H9 (cell line): ENCODE results near the gene ITM2B. TPM values are rescaled to one million over a fixed set of nuclear protein-coding genes. Genes with fewer than 3 reads are reported as not detected.

ENCODE experiments used
- DNase-seq: peaks from one replicate; pipeline ENCODE4 v3.0.0-alpha.2; 2017
- H2AFZ ChIP-seq: one replicate; pipeline ENCODE4 v1.6.1; 2013; ENCODE audit warnings: mild to moderate bottlenecking, low read length, control low read depth, moderate library complexity
- H2AK5ac ChIP-seq: 2 replicates; pipeline ENCODE4 v1.6.1; 2013; ENCODE audit warnings: low read length, control low read depth, mixed read lengths; ENCODE audit not compliant: insufficient read length
- H2BK120ac ChIP-seq: one replicate; pipeline ENCODE4 v1.6.1; 2013; ENCODE audit warnings: low read depth, mild to moderate bottlenecking, low read length, control low read depth, inconsistent platforms; ENCODE audit not compliant: poor library complexity, severe bottlenecking
- H2BK12ac ChIP-seq: 2 replicates; pipeline ENCODE4 v1.6.1; 2013; ENCODE audit warnings: low read length, control low read depth, mixed read lengths, low read depth; ENCODE audit not compliant: insufficient read length
- H2BK15ac ChIP-seq: 2 replicates; pipeline ENCODE4 v1.6.1; 2013; ENCODE audit warnings: low read depth, low read length, control low read depth
- H2BK20ac ChIP-seq: one replicate; pipeline ENCODE4 v1.6.1; 2013; ENCODE audit warnings: low read depth, mild to moderate bottlenecking, low read length, control low read depth, inconsistent platforms; ENCODE audit not compliant: poor library complexity, severe bottlenecking
- H2BK5ac ChIP-seq: 2 replicates; pipeline ENCODE4 v1.6.1; 2013; ENCODE audit warnings: low read length, control low read depth, mixed read lengths; ENCODE audit not compliant: insufficient read length
- H3K14ac ChIP-seq: 2 replicates; pipeline ENCODE4 v1.6.1; 2013; ENCODE audit warnings: low read length, control low read depth; ENCODE audit not compliant: insufficient read depth
- H3K18ac ChIP-seq: 2 replicates; pipeline ENCODE4 v1.6.1; 2013; ENCODE audit warnings: low read depth, mild to moderate bottlenecking, mixed read lengths, low read length, control low read depth; ENCODE audit not compliant: insufficient read length
- H3K23ac ChIP-seq: 2 replicates; pipeline ENCODE4 v1.6.1; 2013; ENCODE audit warnings: low read length, control low read depth, mixed read lengths, low read depth; ENCODE audit not compliant: insufficient read length
- H3K23me2 ChIP-seq: 2 replicates; pipeline ENCODE4 v1.6.1; 2013; ENCODE audit warnings: low read depth, mild to moderate bottlenecking, mixed read lengths, low read length, control low read depth; ENCODE audit not compliant: insufficient read length, poor library complexity, severe bottlenecking
- H3K27ac ChIP-seq: 2 replicates; pipeline ENCODE4 v1.5.1; 2013; ENCODE audit warnings: low read length, control low read depth, mixed read lengths, low read depth; ENCODE audit not compliant: insufficient read length
- H3K27me3 ChIP-seq: 2 replicates; pipeline ENCODE4 v1.6.1; 2013; ENCODE audit warnings: low read length, control low read depth, inconsistent platforms; ENCODE audit not compliant: insufficient read depth
- H3K4ac ChIP-seq: 2 replicates; pipeline ENCODE4 v1.6.1; 2013; ENCODE audit warnings: low read depth, mild to moderate bottlenecking, control low read depth, inconsistent platforms, low read length, moderate library complexity
- H3K4me1 ChIP-seq: 2 replicates; pipeline ENCODE4 v1.6.1; 2013; ENCODE audit warnings: low read length, control low read depth, inconsistent platforms; ENCODE audit not compliant: insufficient read depth
- H3K4me2 ChIP-seq: 2 replicates; pipeline ENCODE4 v1.6.1; 2013; ENCODE audit warnings: low read length, control low read depth, mixed read lengths; ENCODE audit not compliant: insufficient read length, insufficient read depth
- H3K56ac ChIP-seq: 2 replicates; pipeline ENCODE4 v1.6.1; 2013; ENCODE audit warnings: low read depth, mild to moderate bottlenecking, mixed read lengths, low read length, control low read depth; ENCODE audit not compliant: insufficient read length
- H3K79me1 ChIP-seq: 2 replicates; pipeline ENCODE4 v1.6.1; 2013; ENCODE audit warnings: low read depth, mild to moderate bottlenecking, moderate library complexity, low read length, control low read depth, inconsistent platforms; ENCODE audit not compliant: insufficient read depth, poor library complexity, severe bottlenecking
- H3K79me2 ChIP-seq: 2 replicates; pipeline ENCODE4 v1.6.1; 2013; ENCODE audit warnings: low read length, control low read depth, inconsistent platforms; ENCODE audit not compliant: insufficient read depth
- H3K9ac ChIP-seq: 2 replicates; pipeline ENCODE4 v1.6.1; 2013; ENCODE audit warnings: low read length, control low read depth, mixed read lengths; ENCODE audit not compliant: insufficient read length; ENCODE audit errors: extremely low read depth
- H3K9me3 ChIP-seq: one replicate; pipeline ENCODE4 v1.6.1; 2013; ENCODE audit warnings: low read depth, low read length, inconsistent platforms; ENCODE audit not compliant: control insufficient read depth
- H3T11ph ChIP-seq: one replicate; pipeline ENCODE4 v1.6.1; 2013; ENCODE audit warnings: mild to moderate bottlenecking, low read length, control low read depth, inconsistent platforms
- H4K20me1 ChIP-seq: one replicate; pipeline ENCODE4 v1.6.1; 2013; ENCODE audit not compliant: control insufficient read depth, insufficient read length, insufficient read depth
- H4K5ac ChIP-seq: 2 replicates; pipeline ENCODE4 v1.6.1; 2013; ENCODE audit warnings: low read depth, mild to moderate bottlenecking, mixed read lengths, low read length, control low read depth; ENCODE audit not compliant: insufficient read length
- H4K8ac ChIP-seq: replicated peaks from 2 replicates; pipeline ENCODE4 v1.6.1; 2013; ENCODE audit warnings: low read length, control low read depth, mixed read lengths, low read depth; ENCODE audit not compliant: insufficient read length
- H4K91ac ChIP-seq: 2 replicates; pipeline ENCODE4 v1.6.1; 2013; ENCODE audit warnings: low read depth, mild to moderate bottlenecking, moderate library complexity, mixed read lengths, low read length, control low read depth; ENCODE audit not compliant: insufficient read length
- H3K27ac Mint-ChIP-seq, 3 experiments: 2 replicates in 2 of 3; 3 replicates in 1 of 3; pipeline ENCODE4 v1.8.0; 2020 to 2021; ENCODE audit warnings: mixed read lengths in 3 of 3, mild to moderate bottlenecking in 1 of 3, moderate library complexity in 1 of 3
- H3K27me3 Mint-ChIP-seq: 2 replicates; pipeline ENCODE4 v1.8.0; 2021; ENCODE audit warnings: low read depth, mild to moderate bottlenecking, moderate library complexity, mixed read lengths
- H3K36me3 Mint-ChIP-seq, 3 experiments: 2 replicates in 2 of 3; 3 replicates in 1 of 3; pipeline ENCODE4 v1.8.0; 2020 to 2021; ENCODE audit warnings: low read depth in 3 of 3, mixed read lengths in 3 of 3; ENCODE audit not compliant: insufficient read depth in 1 of 3
- H3K4me1 Mint-ChIP-seq, 2 experiments: 2 replicates each; pipeline ENCODE4 v1.8.0; 2020; ENCODE audit warnings: mixed read lengths in 2 of 2
- H3K4me3 Mint-ChIP-seq, 2 experiments: 2 replicates in 1 of 2; 3 replicates in 1 of 2; pipeline ENCODE4 v1.8.0; 2020 to 2021; ENCODE audit warnings: mild to moderate bottlenecking in 2 of 2, mixed read lengths in 2 of 2, moderate library complexity in 1 of 2
- H3K9me3 Mint-ChIP-seq, 2 experiments: 2 replicates in 1 of 2; 3 replicates in 1 of 2; pipeline ENCODE4 v1.8.0; 2020; ENCODE audit warnings: mild to moderate bottlenecking in 2 of 2, mixed read lengths in 2 of 2, moderate library complexity in 1 of 2
- CTCF ChIP-seq: fragments of 200-600 bp; sonication (generic); conservative IDR thresholded peaks from 3 replicates; pipeline ENCODE4 v1.8.0; 2021; ENCODE audit warnings: antibody characterized with exemption, mild to moderate bottlenecking
- WGBS: extraction: QIAGEN DNeasy Blood & Tissue Kit; methylation state at CpG from one replicate; pipeline ENCODE4 v1.1.7; 2013; ENCODE audit warnings: missing lambda C conversion rate, low lambda C conversion rate, mixed read lengths; ENCODE audit not compliant: insufficient read length; ENCODE audit errors: extremely low coverage; 5-methylcytosine and 5-hydroxymethylcytosine counted together
- total RNA-seq: library from RNA; stranded (reverse); gene quantifications from 2 replicates; pipeline ENCODE4 v1.2.1, GENCODE V29; 2021

Gene ITM2B
- total RNA-seq, 1 experiment from 2014 or later: 175 TPM

GRCh38 chr13:48221686-48222187 is 11.3 kb upstream of the ITM2B start:
- WGBS: no CpG with 5 or more reads among the region's 4 CpGs
- H3K79me2 ChIP-seq: no peaks in the 10 kb centered on the region

More at GRCh38 chr13:48221686-48222187, 11.3 kb upstream of the ITM2B start:
- Histone ChIP-seq H3K4me1 (no peaks in the 10 kb centered on the region), H4K5ac (no peak overlapping the region), H3K27ac (no peak overlapping the region), H2BK15ac (no peak overlapping the region), H3K23ac (no peak overlapping the region), H3K27me3 (no peaks in the 10 kb centered on the region), H4K8ac (no peak overlapping the region), H2AK5ac (no peak overlapping the region), H3K4ac (no peak overlapping the region), H3K4me2 (no peak overlapping the region), H2AFZ (no peak overlapping the region), H3K79me1 (no peaks in the 10 kb centered on the region), H4K91ac (no peak overlapping the region), H2BK12ac (no peak overlapping the region), H3K14ac (no peak overlapping the region), H3K9me3 (no peaks in the 10 kb centered on the region), H3T11ph (no peak overlapping the region), H2BK20ac (no peak overlapping the region), H2BK120ac (no peak overlapping the region), H2BK5ac (no peak overlapping the region), H3K56ac (no peak overlapping the region), H3K18ac (no peak overlapping the region), H3K9ac (no peak overlapping the region), H3K23me2 (no peaks in the 10 kb centered on the region), H4K20me1 (no peaks in the 10 kb centered on the region)
- no peak overlapping the region for H3K4me3 Mint-ChIP-seq
- peaks cover 0 to 2% of the 10 kb centered on the region in 2 experiments; a peak in 1 of 4 replicates for H3K4me1 Mint-ChIP-seq
- TF ChIP-seq CTCF: no peak
- DNase-seq: no peak
- H3K36me3 Mint-ChIP-seq: peaks cover 0 to 4% (median 0%) of the 10 kb centered on the region in 3 experiments; a peak in 1 of 7 replicates
- no peak overlapping the region for H3K27ac Mint-ChIP-seq
- H3K27me3 Mint-ChIP-seq: no peaks in the 10 kb centered on the region
- peaks cover 4 to 8% of the 10 kb centered on the region in 2 experiments; a peak in 3 of 5 replicates for H3K9me3 Mint-ChIP-seq
